ENCODE measurements around the gene TNIK.

DNA sequence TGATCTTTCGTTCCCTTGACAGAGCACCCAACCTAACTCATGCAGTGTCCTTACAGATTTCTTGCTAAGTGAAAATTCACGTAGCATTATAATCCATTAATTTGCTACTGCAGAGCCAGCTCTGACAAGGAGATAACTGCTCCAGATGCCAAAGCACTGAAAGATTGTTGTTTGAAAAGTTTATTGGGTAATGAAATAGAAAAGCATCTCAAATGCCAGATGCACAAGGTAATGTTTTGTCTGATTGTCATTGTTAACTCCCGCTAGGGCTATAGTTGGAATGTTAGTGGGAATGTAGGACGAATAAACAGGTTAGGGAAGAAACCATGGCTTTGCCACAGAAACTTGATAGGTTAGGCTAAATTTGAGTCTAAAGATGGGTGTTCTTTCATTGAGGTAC is 413.4 kb downstream of the TNIK start:
- TF ChIP-seq EP300 (IDR thresholded peaks at IDR 0.05; ENCODE audit: low read depth) (no peak), CTCF (IDR thresholded peaks at IDR 0.05) (no peak), POLR2AphosphoS5 (IDR thresholded peaks at IDR 0.05) (no peak)
